ELF-1 (cell line): ENCODE data around the gene LMF1.
"Not testable (repeated sequence)": the region's sequence is repeated elsewhere in the genome, so short reads cannot be mapped to it uniquely, and the experiment has no call there.

Experiments
- DNase-seq: peaks from one replicate; pipeline ENCODE4 v3.0.0-alpha.2; 2016; ENCODE audit warnings: low read depth, low spot score

LMF1 gene

DNA sequence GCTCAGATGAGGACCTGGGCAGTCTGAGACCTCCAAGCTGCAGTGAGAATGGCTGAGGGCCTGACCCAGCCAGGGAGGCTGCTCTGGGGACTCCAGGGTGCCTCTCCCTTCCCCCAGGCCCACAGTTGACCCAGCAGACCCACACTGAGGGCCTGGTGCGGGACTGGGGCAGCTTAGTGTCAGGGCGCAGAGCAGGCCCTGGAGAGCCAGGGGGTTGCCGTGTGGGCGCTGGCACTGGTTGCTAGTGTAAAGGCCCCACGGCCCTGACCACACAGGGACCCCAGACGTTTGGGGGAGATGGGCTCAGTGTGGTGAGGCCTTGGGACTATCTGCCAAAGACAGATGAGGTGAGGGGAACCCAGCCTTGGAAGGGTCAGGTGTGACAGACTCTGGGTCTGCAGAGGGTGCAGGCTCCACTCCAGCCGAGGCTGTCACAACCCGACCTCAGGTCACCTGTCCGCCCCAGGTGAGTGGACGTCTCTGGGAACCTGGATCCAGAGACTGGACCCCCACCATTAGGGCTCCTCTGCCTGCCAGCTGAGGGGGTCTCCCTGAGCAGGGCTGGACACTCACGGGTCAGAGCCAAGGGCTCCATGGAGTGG lies 119.5 kb downstream of the LMF1 start:
- no peak for DNase-seq

- no peak for DNase-seq
Observed at GRCh38 chr16:850668-851067, 120.1 kb downstream of the LMF1 start.

- DNase-seq = no peak
Observed at GRCh38 chr16:848510-849253, 122.1 kb downstream of the LMF1 start.

GRCh38 chr16:847681-848445 lies 122.9 kb downstream of the LMF1 start:
- no peak for DNase-seq

DNA sequence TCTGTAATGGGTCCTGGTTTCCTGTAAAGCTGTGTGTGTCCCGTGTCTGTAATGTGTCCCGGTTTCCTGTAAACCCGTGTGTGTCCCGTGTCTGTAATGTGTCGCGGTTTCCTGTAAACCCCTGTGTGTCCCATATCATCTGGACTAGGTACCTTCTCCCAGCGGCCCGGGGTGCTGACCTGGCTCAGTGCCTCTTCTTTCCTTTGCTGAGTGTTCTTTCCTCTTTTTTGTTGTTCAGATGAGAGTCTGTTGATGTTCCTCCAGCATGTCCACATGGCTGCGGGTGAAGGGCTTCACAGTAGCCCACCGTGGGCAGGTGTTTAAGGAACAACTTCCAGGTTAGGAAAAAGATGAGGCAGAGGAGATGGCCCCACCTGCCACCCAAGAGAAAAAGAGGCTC lies 123.6 kb downstream of the LMF1 start:
- no peak for DNase-seq

GRCh38 chr16:845351-845745 lies 125.4 kb downstream of the LMF1 start:
- DNase-seq = no peak

DNA sequence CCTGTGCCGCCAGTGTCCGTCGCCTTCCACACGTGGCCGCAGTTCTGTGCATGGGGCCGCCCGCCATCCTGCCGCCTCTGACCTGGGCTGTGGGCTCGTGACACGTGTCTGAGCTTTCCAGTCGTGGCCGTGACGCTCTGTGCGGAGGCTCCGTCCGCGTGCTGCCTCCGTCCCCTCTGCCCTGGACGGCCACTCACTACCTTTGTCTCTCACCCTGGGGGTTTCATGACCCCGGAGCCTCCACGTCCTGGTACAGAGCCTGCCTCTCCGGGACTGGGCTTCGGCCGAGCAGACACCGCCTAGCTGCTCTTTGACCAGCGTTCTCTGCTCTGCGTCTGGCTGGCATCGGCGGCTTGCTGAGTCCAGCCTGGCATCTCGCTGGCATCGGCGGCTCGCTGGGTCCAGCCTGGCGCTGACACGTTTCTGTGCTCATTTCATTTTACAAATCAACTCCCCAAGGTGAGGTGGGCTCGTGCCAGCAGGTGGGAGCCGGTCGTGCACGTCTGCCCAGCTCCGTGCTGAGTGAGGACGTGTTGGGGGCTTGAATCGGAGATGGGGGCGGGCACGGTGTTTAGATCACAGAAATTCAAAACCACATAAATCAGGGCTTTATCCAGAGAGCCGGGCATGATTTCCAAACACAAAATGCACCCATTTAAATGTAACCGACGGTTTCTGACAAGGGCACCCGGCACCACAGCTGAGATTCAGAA lies 126.0 kb downstream of the LMF1 start:
- no peak for DNase-seq

DNA sequence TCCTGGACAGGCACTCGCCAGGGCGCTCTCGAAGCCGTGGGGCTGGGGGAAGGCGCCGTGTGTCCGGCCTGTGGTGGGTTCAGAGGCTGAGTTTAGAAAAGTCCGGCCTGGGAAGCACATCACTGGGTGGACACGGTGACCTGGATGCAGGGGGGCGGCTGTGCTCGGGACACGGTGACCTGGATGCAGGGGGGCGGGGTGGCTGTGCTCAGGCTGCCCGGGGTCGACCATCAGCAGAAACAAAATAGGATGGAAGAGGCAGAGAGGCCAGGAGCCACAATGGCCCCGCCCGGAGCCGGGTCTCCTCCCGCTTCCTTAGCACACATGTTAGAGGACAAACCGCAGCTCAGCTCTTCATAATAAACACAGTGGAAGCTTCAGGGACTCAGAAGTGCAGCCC lies 127.0 kb downstream of the LMF1 start:
- no peak for DNase-seq

DNA sequence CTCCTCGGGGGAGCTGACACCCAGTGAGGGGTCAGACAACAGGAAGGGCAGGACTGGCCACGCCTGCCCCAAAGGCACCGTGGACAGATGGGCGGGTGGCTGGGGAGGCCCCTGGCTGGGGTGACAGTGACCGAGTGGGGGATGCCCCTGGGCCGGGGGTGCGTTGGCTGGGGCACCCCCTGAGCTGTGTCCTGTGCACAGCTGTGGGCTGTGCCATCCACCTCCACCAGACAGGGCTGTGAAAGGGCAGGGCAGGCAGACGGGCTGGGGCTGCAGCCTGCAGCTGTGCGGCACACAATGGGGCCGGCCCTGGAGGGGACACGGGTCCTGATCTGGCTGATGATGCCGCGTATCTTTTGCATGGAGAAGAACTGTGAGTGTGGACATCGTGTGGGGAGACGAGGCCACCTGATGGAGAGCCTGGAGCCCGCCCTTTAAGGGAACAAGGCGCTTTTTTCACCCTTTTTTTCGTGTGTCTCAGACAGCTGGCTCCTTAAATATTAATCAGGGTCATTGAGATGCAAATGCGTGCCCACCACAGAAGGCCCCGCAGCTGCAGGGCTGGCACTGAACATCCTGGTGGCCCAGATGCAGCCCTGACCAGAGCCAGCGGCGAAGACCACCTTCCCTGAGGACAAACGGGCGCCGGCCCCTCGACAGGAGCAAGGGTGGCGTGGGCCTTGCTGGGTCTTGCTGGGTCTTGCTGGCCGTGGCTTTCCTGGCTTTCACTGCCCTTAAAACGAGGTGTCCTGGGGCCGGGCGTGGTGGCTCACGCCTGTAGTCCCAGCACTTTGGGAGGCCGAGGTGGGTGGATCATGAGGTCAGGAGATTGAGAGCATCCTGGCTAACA lies 127.8 kb downstream of the LMF1 start:
- DNase-seq = no peak

GRCh38 chr16:842061-842476 lies 128.7 kb downstream of the LMF1 start:
- DNase-seq = no peak

DNA sequence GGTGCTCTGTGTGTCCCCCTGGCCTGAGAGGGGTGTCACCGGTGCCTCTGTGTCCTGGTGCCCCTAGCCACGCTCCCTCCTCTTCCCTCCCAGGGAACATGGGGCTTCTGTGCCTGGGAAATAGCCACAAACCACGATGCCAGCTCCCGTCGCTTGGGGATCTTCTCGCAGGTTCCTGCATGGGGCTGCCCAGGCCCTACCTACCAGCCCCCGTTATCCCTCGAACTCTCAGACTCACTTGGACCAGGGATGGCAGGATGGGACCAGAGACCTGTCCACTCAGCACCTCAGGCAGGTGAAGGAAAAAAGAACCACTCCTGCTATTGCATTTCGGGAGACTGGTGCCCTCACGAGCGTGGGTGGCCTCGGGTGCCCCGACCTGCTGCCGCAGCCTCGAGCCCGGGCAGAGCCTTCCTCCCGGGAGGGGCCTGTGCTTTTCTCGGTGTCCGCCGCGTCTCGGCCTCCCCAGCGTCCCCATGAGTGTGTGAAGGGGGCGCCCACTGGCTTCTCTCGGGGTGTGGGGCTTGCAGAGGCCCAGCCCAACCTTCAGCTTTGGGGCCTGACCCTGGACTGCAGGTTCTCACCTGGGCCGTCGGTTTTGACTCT lies 129.2 kb downstream of the LMF1 start:
- no peak for DNase-seq

DNA sequence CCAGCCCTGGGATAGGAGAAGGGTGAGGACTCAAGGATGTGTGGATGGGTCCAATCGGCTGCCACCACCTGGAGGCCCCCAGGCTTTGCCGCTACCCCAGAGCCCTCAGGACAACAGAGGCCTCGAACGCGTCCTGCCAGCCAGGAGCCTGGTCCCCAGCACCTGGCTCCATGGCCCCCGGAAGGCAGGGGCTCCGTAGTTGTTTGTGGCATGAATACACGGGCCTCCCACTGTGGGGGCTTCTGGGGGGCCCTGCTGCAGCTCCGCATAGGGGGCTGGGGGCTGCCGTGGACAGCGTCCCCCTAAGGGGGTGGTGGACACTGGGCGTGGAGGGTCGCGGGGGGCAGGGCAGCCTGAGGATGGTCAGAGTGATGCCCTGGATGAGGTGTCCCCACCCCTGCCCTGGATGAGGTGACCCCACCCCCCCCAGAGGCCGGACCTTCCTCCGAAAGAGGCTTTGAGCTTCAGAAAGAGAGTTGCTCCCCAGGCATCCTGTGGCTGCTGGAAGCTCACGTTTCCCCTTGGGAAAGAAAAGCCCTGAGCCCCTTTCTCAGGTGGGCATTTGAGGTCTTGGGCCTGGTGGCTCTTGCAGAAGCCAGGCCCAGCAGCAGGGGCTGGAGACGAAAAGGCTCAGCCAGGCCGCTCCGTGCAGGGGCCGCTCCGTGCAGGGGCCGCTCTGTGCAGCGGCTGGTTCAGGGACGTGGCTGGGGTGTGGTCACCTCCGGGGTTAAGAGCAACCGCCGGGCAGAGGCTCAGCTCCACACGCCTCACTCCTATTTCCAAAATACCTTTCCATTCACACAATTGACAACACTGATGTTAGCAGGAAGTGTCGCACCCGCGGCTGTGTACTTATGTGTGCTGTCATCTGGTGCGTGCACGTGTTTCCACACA lies 130.0 kb downstream of the LMF1 start:
- no peak for DNase-seq

DNA sequence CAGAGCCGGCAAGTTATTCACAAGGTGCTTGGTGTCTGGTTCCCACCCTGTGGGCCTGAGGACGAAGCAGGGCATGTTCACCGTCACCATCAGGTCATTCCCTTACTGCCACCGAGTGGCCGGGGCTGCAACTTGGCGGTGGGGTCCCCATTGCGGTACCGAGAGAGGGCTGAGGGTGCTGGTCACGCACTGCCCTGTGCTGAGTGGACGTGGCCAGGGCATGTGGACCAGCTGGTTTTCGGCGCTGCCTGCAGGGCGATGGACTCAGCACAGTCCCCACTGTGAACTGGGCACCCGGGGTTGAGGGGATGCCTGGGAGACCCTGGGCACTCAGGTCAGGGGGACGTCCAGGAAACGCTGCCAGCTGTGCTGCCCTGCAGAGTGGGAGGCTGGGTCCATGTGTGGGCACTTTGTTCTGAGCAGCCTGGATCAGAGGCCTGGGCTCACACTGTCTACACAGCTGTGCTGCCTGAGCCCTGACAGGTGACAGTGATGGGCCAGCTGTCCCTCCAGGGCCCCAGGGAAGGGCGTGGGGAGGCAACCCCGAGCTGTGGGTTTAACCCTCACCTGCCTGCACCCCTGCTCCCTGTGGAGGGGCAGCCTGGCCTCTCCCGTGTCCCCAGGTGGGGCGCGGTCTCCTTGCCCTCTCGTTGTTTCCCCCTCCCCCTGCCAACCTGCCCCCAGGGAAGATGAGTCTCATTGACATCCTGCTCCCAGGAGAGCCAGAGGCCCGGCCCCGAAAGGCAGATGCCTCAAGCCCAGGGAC lies 131.0 kb downstream of the LMF1 start:
- no peak for DNase-seq

DNA sequence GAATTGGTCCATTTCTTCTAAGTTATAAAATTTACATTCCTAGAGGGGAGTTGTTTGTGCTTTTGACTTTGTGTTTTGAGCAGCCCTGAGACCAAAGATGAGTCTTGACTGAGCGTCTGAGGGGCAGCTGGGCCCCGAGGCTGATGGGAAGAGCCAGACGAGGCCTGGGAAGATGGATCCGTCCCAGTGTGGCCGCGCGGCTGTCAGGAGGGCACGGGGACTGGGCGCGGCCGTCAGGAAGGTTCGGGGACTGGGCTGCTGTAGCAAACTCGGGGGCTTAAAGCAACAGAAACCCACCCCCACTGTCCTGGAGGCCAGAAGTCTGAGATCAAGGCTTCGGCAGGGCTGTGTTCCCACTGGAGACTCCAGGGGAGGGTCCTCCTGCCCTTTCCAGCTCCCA lies 132.0 kb downstream of the LMF1 start:
- DNase-seq = no peak

GRCh38 chr16:836822-837221 lies 134.0 kb downstream of the LMF1 start:
- not testable (repeated sequence) for DNase-seq

DNA sequence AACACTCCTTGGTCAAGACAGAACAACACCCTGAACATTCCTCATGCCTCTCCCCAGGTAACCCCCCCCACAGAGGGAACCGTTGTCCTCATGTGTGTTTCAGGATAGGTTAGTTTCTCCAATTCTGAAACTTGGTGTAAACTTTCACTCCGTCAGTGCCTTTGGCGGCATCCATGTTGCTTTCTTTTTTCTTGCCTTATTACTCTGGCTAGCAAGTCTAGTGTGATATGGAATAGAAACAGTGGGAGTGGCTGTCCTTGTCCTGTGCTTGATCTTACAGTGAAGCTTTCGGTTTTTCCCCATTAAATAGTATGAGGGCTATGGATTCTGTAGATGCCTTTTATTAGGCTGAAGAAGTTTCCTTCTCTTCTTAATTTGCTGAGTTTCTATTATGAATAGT lies 134.6 kb downstream of the LMF1 start:
- DNase-seq = no peak

GRCh38 chr16:835373-835772 lies 135.4 kb downstream of the LMF1 start:
- DNase-seq = no peak

- no peak for DNase-seq
Observed at GRCh38 chr16:833411-833810, 137.4 kb downstream of the LMF1 start.
